SH-SY5Y (cell line): ENCODE data around the gene NLRP9.

Experiments used
- GATA2 ChIP-seq: IDR thresholded peaks from 2 replicates; pipeline ENCODE4 v1.6.1; 2011; ENCODE audit warnings: mild to moderate bottlenecking, low read depth, low read length
- GATA3 ChIP-seq: IDR thresholded peaks from 2 replicates; pipeline ENCODE4 v1.6.1; 2011; ENCODE audit warnings: low read depth, mild to moderate bottlenecking, low read length, moderate library complexity

NLRP9 gene

DNA sequence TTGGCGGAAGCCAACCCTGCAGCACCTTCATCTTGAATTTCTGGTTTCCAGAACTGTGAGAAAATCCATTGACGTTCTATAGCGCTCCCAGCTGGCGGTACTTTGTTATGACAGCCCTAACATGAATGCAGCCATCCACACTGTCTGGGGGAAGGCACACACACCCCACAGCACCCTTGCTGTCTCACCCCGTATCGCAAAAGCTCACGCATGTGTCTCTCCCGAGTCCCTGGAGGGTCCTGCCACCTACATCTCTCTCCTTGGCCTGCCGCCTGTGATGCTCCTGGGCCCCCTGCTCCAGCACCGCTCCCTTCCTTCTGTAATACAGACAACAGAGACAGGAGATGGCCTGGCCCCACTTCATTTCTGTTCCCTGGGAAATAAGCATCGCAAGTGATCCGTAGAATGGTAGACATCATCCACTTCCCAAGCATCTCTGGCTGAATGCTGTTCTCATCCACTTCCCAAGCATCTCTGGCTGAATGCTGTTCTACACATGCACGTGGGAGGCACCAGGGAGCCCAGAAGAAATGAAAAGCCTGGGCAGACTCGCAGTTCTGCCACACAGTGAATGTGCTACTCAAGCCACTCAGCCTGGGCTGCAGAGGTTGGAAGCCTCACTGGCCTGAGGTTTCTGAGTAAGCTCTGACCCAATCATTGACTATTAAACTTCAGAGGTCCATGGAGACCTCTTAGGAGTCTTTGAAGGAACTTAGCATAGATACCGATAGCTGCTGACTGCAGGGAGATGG lies 33.5 kb downstream of the NLRP9 start:
- TF ChIP-seq GATA3 (no peak), GATA2 (no peak)

DNA sequence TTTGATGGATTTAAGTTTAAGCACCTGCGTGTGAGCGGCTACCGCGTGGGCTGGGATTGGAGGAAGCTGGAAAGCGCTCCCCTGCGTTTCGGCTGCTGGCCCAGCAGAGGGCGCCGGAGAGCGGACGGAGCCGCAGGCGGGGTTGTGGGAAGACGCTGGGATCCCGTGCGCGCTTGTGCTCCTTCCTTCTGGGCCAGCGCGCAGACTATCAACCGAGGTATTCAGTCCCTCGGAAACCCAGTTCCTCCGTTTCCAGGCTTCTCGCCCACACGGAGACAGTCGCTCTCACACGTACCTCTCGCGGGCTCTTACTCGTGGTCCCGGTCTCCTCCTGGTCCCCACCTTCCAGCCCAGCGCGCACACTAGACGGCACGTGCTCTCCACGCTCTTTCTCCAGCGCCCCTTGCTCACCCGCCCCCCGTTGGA lies 34.4 kb downstream of the NLRP9 start:
- TF ChIP-seq GATA3 (no peak), GATA2 (no peak)

DNA sequence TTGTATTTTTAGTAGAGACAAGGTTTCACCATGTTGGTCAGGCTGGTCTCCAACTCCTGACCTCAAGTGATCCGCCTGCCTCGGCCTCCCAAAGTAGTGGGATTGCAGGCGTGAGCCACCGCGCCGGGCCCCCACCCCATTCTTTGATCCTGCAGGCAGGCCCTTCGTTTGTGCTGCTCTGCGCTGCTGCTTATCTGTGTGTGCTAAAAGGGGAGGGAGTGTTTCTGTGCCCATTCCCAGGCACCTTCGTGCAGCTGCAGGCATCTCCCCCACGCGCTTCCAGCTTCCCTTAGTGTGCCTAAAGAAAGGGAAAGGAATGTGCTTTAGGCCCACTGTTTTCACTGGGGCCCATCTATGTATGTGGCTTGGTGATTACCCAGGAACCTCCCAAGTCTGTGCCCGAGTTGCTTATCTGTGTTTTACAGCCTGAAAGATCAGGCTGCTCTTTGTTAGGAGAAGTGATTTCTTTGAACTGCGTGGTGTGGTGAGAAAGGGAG lies 36.0 kb downstream of the NLRP9 start:
- TF ChIP-seq GATA3 (no peak), GATA2 (no peak)

DNA sequence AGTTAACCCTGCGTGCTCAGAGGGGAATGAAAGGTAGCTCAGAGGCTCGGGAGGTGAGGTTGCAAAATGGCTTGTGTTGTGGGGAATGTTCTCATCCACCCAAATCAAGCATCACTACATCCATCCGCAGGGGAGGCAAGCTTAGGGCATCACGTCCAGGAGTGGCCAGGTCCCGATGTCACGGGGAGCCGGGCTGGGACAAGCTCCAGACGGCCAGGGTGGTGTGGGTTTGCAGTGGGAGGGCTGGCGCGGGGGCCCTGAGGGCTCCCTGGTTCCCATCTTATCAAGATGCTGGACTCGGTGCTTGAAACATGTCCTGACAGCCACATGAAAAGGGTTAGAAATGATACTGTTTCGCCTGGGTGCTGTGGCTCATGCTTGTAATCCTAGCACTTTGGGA lies 37.4 kb downstream of the NLRP9 start:
- TF ChIP-seq GATA2 (no peak), GATA3 (no peak)

DNA sequence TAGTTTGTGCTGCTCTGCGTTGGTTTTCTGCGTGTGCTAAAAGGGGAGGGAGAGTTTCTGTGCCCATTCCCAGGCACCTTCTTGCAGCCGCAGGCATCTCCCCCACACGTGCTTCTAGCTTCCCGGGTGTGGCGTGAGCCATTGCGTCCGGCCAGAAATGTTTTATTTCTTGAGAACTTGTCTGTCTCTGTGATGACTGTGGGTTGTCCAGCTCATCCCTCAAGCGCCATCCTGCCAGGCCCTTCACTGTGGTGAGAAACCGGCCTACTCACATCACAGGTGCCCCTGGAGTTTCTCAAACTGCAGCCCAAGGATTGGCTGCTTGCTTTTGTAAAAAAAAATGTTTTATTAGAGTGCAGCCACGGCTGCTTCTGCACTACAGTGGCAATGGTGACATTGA lies 39.0 kb downstream of the NLRP9 start:
- no peak for TF ChIP-seq GATA2
- TF ChIP-seq GATA3 = no peak

DNA sequence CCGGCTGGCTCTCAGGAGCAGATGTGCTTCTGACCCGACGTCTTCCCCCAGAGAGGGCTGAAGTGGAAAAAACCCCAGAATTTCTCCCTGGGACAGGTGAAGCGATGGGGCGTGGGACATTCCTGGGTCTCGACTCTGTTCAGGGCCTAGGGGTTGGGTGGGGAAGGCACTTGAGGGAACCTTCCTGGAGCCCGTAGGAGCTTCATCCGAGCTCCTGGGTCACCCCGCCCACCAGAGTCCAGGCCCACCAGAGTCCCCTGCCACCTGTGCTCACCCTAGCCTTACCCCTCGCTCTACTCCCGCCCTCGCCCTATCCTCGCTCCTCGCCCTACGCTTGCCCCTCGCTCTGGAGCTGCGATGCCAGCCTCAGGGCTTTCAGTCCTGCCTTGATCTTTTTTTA lies 39.9 kb downstream of the NLRP9 start:
- TF ChIP-seq GATA2 (no peak), GATA3 (no peak)

DNA sequence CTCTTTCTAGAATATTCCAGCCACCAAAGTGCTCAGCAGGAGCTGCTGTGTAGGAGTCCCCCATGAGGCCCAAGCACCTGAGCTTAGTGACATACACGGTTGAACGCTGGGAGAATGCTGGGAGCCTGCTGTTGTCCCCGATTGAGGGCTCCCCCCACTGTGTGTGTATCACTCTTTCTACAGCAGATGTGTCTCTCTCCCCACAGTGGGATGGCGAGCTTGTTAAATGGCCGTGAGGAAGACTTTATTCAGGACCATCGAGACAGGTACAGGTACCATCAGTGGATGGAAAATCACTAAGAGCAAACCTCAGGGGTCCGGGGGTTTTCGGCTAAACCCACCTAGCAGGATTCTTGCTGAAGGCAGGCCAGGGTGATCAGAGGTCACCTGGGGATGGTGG lies 40.5 kb downstream of the NLRP9 start:
- no peak for TF ChIP-seq GATA3
- no peak for TF ChIP-seq GATA2

DNA sequence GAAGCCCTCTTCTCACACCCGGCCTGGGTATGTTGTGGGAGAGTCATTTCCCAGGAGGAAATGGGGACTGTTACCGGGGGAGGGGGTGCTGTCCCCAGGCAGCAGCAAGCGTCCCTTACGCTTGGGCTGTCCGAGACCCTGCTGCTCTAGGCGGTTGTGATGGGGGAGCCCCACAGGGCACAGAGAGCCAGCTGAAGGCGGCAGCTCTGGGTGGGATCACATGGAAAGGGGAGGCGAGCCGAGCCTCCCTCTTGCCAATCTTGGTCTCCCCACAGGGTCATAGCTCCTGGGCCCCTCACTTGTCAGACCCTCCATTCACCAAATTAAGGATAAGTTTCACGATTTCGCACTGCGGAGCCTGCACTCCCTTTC lies 41.1 kb downstream of the NLRP9 start:
- TF ChIP-seq GATA2 (no peak), GATA3 (no peak)

DNA sequence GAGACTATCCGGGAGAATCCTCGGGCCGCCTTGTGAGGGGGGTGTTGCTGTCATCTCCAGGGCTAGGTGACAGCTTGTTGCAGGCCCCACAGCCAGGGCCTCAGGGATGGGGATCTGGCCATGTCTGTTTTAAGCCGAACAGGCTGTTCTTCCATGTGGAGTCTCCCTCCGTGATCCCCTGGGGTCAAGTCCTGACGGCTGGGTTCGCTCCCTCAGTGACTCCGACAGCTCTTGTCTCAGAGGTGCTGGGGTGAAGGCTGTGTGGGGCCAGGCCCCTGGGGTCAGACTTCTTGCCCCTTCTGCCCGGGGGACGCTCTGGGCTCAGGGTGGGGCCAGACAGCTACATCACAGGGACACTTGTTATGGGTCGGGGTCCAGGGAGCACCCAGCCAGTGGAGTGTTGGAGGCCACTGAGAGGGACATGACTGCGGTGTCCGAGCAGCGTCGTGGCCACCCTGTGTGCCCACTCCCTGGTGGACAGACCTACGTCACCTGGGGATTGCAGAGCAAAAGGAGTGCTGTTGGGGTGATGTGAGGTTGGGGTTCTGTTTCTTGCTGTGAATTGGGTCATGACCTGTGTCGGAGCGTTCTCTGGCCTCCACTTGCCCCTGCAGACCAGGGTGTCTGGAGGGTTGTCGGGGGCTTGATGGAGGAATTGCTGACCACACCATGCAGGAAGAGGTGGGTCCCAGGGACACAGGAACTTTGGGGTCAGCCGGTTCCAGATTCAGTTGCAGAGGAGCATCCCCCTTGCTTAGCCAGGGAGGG lies 41.7 kb downstream of the NLRP9 start:
- TF ChIP-seq GATA3 (no peak), GATA2 (no peak)

DNA sequence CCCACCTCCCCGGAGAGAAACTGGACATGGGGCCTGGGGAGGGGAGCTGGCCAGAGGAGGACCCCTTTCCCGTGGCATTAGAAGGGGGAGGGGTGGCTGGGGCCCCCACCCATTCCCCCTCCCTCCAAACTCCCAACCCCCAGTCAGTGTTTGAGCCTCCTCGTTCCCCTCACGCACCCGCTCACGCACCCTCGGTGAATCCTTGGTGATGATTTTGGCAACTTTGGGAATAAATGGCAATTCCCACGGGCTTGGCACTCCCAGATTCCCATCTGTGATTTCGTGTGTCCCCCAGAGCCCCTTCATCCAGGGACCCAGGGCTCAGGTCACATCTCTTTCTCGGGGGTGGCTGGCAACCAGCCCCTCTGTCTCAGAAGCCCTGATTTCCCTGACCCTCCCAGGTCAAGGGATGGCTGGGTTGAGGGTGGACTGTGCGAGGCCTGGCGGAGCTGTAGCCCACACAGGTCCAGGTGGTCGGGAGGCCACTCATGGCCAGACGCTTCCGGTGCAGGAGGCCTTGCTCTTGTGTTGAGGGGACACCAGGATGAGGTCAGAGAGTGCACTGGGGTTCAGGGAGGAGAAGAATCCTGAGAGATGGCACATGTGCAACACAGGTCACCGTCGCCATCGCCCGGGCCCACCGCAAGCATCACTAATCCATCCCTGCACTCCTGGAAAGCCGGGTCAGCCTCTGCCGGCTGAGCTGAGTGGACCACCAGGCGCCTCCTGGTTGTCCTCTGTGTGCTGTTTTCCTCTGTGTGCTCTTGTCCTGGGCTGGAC lies 42.5 kb downstream of the NLRP9 start:
- TF ChIP-seq GATA3 (no peak), GATA2 (no peak)

DNA sequence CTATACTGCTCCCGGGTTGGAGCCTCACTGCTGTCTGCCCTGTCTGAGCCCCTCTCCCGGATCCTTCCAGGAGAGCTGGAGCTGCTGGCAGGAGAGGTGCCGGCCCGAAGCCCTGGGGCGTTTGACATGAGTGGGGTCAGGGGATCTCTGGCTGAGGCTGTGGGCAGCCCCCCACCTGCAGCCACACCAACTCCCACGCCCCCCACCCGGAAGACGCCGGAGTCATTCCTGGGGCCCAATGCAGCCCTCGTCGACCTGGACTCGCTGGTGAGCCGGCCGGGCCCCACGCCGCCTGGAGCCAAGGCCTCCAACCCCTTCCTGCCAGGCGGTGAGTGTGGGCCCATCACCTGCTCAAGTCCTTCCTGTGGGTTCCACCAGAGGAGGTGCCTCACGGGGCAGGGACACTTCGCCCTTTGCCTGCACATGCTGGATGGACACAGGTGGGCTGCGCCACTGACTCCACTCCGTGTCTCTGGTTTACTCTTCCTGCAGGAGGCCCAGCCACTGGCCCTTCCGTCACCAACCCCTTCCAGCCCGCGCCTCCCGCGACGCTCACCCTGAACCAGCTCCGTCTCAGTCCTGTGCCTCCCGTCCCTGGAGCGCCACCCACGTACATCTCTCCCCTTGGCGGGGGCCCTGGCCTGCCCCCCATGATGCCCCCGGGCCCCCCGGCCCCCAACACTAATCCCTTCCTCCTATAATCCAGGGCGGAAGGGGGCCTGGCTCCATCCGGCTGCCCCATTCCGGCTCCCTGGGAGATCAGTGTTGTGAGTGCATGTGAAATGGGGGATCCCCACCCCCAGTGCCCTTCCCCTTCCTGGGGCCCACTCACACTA lies 43.3 kb downstream of the NLRP9 start:
- TF ChIP-seq GATA3 (no peak), GATA2 (no peak)

DNA sequence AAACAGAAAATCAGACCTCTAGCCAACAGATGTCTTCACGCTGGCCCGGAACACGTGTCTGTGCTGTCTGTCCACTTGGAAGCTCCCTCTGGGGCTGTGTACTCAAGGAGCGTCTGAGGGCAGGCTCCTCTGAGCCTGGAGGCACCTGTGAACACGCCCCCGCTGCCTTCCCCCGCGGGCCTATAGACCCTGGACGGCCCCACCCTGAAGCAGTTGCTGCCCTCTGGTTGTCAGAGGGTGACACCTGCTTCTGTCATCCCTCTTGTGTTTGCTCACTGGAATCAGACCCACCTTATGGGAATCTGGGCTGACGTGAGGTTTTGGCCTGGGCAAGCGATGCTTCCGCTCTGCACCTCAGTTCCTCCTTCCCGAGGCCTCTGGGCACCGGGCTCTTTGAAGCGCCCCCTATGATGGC lies 44.0 kb downstream of the NLRP9 start:
- TF ChIP-seq GATA3 (no peak), GATA2 (no peak)

DNA sequence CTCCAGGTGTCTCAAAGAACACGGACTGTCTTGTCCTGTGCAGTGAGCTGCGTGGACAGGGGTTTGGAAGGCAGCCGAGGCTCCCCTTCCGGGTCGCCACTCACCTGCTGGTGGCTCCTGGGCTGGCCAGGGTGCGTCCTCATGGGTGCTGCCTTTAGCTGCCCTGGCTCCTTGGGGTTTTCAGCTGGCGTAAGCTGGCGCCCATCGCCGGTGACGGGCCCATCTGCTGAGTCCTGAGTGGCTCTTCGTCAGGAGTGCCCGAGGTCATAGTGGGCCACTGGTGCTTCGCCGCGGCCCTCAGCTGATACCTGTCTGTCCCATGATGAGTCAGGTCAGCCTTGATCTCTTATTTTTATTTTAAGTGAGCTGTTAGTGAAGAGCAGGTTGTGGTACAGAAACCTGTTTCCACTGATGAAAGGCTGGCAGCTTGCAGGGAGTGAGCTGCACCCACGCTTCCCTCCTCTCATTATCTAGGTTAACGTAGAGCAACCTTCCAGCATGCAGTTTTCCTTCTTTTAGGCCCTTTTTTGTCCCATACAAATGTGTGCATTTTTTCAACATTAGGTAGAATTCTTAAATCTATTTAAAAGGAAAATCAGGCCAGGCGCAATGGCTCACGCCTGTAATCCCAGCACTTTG lies 44.7 kb downstream of the NLRP9 start:
- TF ChIP-seq GATA3 (no peak), GATA2 (no peak)
